ENCODE results near the gene CEP72. TPM values are rescaled to one million over a fixed set of nuclear protein-coding genes. Genes with fewer than 3 reads are reported as not detected.

The CEP72 gene
- total and polyA plus RNA-seq, 2 of the 13 experiments (the other 11 are each of a cell fraction or from before 2014, with no cell fraction given), result 3.4 to 9.4 TPM

DNA sequence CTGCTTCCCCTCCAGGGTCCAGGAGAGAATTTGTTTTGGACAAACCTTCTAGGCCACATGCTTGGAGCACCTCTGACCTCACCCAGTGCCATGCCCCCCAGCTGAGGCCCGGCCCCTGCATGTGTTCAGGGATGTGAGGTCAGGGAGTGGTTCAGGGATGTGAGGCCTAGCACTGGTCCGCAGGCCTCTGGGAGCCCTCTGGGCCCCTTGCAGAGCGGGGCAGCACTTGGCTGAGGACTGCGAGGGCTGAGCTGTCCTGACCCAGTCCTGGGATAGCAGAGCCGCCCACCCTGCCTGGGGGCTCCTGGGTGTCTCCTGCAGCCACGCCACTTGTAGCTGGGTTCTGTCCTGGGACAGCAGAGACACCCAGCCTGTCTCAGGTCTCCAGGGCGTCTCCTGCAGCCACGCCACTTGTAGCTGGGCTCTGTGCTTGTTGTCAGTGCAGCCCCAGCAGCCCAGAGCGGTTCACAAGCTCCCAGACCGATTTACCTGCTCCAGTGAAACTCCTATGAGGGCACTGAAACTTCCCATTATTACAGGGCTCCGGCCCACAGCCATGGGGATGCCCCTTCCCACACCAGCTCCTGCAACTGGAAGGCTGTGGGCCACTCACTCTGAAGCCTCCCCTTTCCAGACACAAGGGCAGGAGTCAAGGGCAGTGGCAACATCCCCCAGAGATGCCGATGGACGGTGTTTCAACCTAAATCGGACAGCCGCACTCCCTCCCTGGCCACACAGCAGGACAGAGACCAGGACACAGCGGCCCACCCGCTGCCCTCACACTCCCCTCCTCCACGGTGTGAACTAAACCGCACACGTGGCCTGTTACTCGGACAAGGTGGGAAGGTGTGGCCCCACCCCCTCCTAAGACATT is 5.4 kb upstream of the CEP72 start (continued):
- TF ChIP-seq ZNF687 (CRISPR knock-in tag; IDR thresholded peaks at IDR 0.05) (peak; percentile 70), IRF2 (CRISPR knock-in tag; IDR thresholded peaks at IDR 0.05) (no peak), RFXANK (CRISPR knock-in tag; IDR thresholded peaks at IDR 0.05) (no peak), CENPX (CRISPR knock-in tag; IDR thresholded peaks at IDR 0.05) (no peak), ZNF441 (CRISPR knock-in tag; IDR thresholded peaks at IDR 0.05; ENCODE audit: borderline replicate concordance) (no peak), FUBP1 (CRISPR knock-in tag; IDR thresholded peaks at IDR 0.05; ENCODE audit: borderline replicate concordance) (no peak), ZFY (CRISPR knock-in tag; IDR thresholded peaks at IDR 0.05) (peak; percentile 67), ZNF616 (CRISPR knock-in tag; IDR thresholded peaks at IDR 0.05; ENCODE audit: low read depth) (no peak), ZNF138 (CRISPR knock-in tag; IDR thresholded peaks at IDR 0.05; ENCODE audit: low read depth) (no peak), SAP130 (CRISPR knock-in tag; IDR thresholded peaks at IDR 0.05; ENCODE audit: low read depth) (no peak; the same call in 1 of the 2 replicates), NFYC (CRISPR knock-in tag; IDR thresholded peaks at IDR 0.05) (no peak), FOXK1 (CRISPR knock-in tag; IDR thresholded peaks at IDR 0.05; ENCODE audit: borderline replicate concordance, low read depth) (no peak), ZFX (CRISPR knock-in tag; IDR thresholded peaks at IDR 0.05; ENCODE audit: low read depth) (peak; percentile 66; the same call in 1 of the 2 replicates), ZNF660 (CRISPR knock-in tag; IDR thresholded peaks at IDR 0.05; ENCODE audit: borderline replicate concordance, low read depth) (no peak), NCOA1 (CRISPR knock-in tag; IDR thresholded peaks at IDR 0.05) (no peak), MIXL1 (CRISPR knock-in tag; IDR thresholded peaks at IDR 0.05) (no peak), ZNF362 (CRISPR knock-in tag; IDR thresholded peaks at IDR 0.05; ENCODE audit: borderline replicate concordance) (no peak), ZBTB21 (CRISPR knock-in tag; IDR thresholded peaks at IDR 0.05) (no peak)
- TF ChIP-seq, protein P1, sequence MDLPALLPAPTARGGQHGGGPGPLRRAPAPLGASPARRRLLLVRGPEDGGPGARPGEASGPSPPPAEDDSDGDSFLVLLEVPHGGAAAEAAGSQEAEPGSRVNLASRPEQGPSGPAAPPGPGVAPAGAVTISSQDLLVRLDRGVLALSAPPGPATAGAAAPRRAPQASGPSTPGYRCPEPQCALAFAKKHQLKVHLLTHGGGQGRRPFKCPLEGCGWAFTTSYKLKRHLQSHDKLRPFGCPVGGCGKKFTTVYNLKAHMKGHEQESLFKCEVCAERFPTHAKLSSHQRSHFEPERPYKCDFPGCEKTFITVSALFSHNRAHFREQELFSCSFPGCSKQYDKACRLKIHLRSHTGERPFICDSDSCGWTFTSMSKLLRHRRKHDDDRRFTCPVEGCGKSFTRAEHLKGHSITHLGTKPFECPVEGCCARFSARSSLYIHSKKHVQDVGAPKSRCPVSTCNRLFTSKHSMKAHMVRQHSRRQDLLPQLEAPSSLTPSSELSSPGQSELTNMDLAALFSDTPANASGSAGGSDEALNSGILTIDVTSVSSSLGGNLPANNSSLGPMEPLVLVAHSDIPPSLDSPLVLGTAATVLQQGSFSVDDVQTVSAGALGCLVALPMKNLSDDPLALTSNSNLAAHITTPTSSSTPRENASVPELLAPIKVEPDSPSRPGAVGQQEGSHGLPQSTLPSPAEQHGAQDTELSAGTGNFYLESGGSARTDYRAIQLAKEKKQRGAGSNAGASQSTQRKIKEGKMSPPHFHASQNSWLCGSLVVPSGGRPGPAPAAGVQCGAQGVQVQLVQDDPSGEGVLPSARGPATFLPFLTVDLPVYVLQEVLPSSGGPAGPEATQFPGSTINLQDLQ (CRISPR knock-in tag; IDR thresholded peaks at IDR 0.05), result no peak
- TF ChIP-seq, protein P2, sequence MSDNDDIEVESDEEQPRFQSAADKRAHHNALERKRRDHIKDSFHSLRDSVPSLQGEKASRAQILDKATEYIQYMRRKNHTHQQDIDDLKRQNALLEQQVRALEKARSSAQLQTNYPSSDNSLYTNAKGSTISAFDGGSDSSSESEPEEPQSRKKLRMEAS (IDR thresholded peaks at IDR 0.05), result peak; percentile 63

Measured in HepG2 (cell line).